HG02840 (cell line): Measurements from ENCODE around the gene SFXN4.
"Not testable (repeated sequence)": the region's sequence is repeated elsewhere in the genome, so short reads cannot be mapped to it uniquely, and the experiment has no call there.

Experiments used
- ATAC-seq: cut with Tn5 transposase; IDR thresholded peaks from one replicate; pipeline ENCODE4 v1.9.1; 2021; ENCODE audit warnings: mild to moderate bottlenecking, moderate library complexity, moderate number of reproducible peaks; ENCODE audit not compliant: unreplicated experiment, low FRiP score

Gene SFXN4

DNA sequence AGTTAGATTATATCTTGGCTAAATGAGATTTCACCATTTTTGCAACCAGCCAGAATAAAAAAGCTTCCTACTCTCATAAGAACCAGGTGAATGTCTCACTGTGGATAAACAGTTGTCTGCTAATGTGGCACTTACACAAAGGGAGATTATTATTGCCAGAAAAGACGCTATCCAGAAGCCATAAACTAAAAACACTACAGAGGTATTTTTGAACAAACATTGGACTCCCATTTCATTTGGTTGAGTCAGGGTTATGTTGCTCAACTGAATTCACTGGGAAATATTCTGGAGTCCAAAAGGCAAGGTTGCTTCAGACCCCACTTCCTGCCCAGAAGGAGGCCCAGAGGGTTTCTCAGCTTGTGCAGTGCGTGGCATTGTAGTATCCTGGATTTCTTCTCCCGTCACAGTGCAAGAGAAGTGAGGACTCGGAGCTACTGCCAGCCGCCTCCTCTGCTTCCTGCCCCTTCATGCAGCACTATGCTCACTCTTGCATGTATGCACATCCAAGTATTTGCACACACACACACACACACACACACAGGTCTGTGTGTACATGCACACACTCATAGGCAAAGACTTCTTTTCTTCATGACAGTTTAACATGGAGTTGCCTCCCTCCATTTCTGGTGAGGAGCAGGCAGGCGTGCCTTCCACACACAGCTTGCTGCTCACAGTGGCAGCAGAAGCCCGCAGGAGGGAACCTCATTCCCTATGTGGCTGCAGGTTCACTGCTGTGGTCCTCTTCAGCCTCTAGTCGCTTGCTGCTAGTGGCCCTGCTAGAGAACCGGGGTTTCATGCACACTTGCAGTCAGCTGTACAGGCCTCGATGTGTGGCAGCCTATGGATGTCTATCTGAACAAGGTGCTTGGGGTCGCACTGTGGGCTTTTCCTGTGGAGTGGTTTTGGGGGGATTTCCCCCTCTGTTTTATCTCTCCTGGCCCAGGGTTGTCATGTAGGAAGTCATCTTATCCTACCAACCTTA, 51.5 kb downstream of the SFXN4 start:
- ATAC-seq = no peak

GRCh38 chr10:119112056-119112455, 53.5 kb downstream of the SFXN4 start:
- ATAC-seq = no peak

DNA sequence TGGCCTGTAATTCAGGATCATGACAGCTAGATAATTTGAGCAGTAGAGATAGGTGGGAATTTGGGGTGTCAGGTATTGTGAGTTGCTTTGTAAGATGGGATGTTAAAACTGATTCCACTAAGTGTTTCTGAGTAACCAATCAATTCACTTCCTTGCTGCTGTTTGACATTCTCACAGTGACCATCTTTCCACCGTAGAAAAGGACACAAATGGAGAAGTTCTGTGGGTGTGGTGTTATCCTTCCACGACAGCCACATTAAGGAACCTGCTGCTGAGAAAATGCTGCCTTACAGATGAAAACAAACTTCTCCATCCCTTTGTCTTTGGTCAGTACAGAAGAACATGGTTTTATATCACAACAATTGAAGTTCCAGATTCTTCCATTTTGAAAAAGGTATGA, 57.7 kb downstream of the SFXN4 start:
- not testable (repeated sequence) for ATAC-seq

DNA sequence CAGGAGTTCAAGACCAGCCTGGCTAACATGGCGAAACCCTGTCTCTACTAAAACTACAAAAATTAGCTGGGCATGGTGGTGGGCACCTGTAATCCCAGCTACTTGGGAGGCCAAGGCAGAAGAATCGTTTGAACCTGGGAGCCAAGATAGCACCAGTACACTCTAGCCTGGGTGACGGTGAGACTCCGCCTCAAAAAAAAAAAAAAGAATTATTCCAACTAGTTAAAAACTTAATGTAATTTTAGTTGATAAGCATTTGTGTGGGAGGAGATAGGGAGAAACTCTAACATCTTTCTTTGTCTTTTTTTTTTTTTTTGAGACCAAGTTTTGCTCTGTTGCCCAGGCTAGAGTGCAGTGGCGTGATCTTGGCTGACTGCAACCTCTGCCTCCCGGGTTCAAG, 58.4 kb downstream of the SFXN4 start:
- ATAC-seq = not testable (repeated sequence)

DNA sequence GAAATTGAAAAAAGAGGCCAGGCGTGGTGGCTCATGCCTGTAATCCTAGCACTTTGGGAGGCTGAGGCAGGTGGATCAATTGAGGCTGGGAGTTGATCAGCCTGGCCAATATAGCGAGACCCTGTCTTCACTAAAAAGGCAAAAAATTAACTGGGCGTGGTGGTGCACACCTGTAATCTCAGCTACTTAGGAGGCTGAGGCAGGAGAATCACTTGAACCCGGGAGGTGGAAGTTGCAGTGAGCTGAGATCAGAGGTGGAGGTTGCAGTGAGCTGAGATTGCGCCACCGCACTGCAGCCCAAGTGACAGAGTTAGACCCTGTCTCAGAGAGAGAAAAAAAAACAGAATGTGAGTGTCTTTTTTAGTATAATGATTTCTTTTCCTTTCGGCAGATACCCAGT, 59.6 kb downstream of the SFXN4 start:
- not testable (repeated sequence) for ATAC-seq

GRCh38 chr10:119105155-119105554, 60.4 kb downstream of the SFXN4 start:
- ATAC-seq = no peak

DNA sequence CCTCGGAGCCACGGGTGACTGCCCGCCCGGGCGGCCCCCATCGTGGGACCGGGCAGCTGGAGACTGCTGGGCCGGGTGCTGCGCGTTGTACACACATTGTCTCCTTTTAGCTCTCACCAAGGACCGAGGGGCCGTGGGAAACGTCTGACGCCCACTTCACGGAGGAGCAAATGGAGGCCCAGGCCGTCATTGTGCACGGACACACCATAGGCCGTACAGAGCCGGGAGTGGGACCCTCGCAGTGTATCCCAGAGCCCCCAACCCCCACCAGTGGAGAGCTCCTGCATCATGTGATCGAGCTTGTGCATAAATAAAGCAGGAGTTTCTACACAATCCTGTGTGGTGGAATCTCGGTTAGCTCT, 60.9 kb downstream of the SFXN4 start:
- ATAC-seq = no peak

- peak; percentile 80 for ATAC-seq
Measured at GRCh38 chr10:119103903-119104653, 61.4 kb downstream of the SFXN4 start, which contains the start of gene DENND10. Gene DENND10 (plus strand): TSS chr10:119104113. CDS start chr10:119104143, 30 bp downstream.

DNA sequence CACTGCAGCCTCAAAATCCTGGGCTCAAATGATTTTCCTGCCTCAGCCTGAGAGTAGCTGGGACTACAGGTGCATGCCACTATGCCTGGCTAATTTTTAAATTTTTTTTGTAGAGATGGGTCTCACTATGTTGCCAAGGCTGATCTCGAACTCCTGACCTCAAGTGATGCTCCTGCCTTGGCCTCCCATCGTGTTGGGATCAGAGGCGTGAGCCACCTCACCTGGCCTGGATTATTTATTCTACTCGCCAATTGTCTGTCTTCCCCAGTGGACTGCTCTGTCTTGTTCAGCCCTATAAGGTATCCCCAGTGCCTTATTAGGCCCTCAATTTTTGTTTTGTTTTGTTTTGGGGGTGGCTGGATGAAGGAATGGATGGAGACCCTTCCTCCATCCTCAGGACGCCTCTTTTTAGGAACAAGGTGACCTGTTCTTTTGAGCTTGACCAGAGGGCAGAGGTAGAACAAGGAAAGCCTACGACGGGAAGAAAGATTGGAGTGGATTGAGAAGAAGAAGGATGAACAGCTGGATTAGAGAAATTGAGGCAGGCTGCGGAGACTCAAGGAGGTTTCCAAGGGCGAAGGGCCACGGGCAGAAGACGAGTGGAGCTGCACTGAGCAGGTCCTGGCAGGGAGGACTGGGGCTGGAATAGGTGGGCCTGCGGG, 62.1 kb downstream of the SFXN4 start:
- ATAC-seq = no peak

DNA sequence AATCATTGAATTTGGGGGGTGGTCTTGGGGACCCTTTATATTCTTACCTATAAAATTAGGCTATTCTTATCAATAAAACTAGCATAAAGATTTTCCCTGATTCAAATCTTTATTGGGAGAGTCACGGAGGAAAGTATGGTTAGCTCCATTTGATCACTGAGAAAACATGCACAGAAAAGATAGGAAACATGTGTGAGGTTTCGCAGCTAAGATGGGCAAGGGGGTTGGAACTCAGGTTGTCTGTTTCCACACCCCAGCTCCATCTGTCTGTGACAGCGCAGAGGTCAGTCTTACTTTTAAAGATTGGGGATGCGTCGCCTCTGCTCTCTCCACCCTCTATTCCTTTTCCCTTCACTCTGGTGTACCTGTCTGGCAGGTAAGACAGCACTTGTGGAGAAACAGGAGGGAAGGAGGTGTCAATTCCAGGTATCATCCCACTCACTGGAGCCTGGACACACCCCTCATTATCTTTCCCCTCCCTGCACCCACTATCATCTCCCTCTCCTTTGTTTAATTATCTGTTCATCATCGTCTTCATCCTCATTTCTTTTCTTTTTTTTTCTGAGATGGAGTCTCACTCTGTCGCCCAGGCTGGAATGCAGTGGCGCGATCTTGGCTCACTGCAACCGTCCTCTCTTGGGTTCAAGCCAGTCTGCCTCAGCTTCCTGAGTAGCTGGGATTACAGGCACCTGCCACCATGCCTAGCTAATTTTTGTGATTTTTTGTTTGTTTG, 64.0 kb downstream of the SFXN4 start:
- ATAC-seq = no peak

DNA sequence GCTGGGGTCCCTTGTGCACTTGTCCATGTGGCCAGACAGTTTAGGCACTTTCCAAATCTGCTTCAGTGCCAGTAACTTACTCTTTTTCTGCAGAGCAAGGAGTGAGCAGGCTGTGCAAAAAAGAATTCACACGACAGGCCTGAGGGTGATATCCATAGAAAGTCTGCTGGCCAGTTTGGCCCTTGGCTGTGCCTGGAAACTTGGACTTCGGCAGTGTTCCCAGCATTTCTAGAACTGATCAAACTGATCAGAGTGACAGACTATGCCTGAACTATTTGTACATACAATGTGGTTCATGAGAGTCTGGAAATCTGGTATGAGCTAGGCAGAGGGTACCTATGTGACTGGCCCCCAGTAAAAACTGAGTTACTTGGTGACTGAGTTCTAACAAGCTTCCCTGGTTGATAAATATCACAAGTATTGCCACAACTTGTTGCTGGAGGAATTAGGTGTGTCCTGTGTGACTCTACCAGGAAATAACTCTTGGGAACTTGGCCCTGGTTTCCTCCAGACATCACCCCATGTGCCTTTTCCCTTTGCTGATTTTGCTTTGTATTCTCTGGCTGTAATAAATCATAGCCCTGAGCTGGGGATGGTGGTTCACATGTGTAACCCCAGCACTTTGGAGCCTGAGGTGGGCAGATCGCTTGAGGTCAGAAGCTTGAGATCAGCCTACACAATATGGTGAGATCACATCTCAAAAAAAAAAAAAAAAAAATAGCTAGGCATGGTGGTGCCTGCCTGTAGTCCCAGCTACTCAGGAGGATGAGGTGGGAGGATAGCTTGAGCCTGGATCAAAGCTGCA, 64.9 kb downstream of the SFXN4 start:
- ATAC-seq = no peak

- no peak for ATAC-seq
Measured at GRCh38 chr10:119098576-119098975, 66.9 kb downstream of the SFXN4 start.

DNA sequence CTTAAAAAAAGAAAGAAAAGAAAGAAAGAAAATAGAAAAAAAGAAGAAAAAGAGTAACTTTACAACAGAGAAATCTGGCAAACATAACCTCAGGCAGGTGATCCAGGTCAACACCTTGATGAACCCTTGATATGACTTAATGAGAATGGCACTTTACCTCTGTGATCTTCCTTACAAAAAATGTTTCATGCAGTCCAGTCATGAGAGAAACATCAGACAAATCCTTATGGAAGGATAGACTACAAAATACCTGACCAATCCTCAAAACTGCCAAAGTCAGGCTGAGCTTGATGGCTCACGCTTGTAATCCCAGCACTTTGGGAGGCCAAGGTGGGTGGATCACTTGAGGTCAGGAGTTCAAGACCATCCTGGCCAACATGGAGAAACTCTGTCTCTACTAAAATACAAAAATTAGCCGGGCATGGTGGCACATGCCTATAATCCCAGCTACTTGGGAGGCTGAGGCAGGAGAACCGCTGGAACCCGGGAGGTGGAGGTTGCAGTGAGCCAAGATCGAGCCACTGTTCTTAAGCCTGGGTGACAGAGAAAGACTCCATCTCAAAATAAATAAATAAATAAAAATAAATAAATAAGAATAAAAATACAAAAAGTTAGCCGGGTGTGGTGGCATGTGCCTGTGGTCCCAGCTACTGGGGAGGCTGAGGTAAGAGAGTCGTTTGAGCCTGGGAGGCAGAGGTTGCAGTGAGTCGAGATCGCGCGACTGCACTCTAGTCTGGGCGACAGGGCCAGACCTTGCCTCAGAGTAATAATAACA, 68.7 kb downstream of the SFXN4 start:
- not testable (repeated sequence) for ATAC-seq

- no peak for ATAC-seq
Measured at GRCh38 chr10:119095640-119096039, 69.9 kb downstream of the SFXN4 start.

- no peak for ATAC-seq
Measured at GRCh38 chr10:119090968-119091367, 74.5 kb downstream of the SFXN4 start.
